ENCODE measurements around the gene NLGN1.
"Not testable (repeated sequence)": the region's sequence is repeated elsewhere in the genome, so short reads cannot be mapped to it uniquely, and the experiment has no call there.

Gene NLGN1

DNA sequence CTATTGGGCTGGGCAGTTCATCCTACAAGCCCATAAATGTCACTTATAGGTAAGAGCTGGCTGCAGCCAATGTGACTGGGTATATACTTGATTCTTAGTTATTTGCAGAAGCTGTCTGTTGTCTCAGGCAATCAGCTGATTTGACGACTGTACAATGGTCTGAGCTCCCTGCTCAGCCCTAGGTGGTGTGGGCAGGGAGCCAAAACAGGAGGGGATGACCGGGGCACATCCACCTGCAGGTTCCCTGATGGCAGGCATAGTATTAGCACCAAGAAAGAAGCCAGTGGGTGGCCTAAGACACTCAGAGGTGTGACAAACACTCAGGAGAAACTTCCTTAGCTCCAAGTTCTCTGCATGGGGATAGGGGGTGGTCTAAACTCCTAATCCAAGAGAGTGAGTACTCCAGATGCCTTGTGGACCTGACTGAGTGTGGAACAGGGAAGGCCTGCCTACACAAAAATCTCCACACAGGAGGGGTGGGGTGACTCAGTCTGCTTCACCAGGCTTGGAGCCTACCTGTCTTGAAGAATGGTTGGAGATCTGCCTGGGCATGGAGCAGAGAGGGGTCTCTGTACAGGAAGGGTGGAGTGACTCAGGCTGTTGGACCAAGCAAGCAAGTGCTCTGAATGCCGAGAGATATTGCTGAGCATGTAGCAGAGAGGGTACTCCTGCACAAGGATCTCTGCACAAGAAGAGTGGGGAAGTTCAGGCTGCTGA, 771.2 kb downstream of the NLGN1 start:
- DNase-seq: no peak
- ATAC-seq: no peak

DNA sequence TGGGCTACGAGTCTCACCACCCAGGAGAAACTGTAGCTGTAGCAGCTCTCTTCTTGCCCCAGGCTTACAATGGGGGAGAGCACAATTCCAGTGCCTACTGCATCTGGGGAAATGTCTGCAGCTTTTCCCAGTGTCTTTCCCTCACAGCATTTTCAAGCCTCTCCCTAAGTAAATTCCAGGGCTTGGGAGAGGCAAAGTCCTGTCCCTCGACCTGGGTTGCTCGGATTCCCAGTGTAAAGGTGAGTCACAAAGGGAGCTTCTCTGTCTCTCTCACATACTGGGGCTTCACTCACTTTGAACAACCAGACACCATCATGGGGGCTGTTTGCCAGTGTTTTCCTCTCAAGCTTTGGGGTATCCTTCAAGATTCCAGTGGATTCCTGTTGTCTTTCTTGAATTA, 772.2 kb downstream of the NLGN1 start:
- DNase-seq (no peak), ATAC-seq (no peak)

DNA sequence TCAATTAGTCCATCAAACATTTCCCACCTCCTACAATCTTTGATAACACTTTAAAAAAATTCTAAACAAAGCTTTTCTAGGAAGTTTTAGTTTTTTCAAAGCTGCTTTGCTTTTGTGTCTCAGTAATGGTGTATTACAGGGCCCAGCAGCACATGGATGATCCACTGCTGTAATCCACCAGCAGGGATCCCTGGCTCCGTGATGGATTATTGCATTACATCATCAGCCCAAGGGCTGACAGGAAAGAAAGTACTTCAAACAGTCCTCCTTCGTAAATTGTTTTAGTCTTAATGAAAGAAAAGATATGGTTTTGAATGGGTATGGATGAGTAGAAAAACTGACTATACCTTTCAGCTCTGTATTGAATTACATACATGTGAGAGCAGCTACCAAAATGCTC, 772.7 kb downstream of the NLGN1 start:
- DNase-seq (no peak), ATAC-seq (no peak)

DNA sequence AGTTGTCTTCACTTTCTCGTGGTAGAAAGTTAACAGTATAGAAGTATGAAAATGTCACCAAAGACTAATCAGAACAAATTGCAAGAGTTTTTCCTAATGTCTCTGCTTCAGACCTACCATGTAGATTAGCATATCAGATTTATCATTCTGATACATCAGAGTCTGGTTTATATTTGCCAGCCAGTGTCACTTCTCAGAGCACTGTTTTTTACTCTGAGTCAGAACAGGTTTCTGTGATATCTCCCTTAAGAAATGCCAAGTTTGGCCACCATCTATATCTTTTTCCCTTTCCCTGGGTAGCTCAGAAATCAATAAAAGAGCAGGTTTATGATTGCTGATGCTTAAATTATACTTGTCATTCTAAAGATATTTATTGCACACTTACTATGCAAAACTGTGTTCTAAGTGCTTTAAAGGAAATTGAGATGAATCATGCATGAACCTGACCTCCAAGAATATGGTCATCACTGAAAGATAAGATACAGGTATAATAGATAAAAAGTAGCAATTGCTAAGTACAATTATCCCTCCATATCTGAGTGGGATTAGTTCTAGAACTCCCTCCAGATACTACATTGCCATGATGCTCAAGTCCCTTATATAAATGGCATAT, 788.9 kb downstream of the NLGN1 start:
- ATAC-seq (no peak), DNase-seq (no peak)

DNA sequence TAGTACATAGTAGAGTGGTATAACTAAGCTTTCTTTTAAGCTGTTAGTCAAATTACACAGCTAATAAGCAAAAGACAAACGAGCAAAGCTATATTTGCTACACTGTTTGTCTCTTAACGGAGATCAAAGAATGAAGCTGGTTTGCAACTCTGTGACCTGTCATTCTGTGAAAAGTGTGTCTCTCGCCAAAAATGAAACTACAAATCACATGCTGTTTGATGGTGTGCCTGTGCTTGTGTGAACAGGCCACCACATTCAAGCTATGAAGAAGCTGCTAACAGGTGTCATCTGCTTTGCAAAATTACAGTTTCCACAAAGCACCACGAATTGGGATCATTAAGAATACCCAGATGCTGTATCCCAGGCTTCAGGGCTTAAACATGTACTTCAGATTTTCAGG, 793.8 kb downstream of the NLGN1 start:
- ATAC-seq (no peak), DNase-seq (no peak)

DNA sequence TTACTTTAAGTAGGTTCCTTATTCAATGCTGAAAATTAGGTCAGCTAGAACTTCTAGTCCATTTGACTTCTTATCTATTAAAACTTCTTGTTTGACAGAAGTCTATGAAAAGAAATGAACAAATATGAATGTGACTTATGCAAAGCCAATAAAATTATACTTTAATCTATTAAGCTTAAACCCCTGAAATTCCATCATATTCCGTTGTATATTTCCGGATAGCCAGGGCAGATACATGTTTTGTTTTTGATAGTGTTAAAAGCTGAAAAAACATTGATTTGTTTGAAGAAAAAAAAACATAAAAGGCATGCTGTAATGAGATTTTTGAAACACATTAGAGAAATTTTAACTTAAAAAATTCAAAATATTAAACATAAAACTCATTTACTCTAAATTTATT, 794.4 kb downstream of the NLGN1 start:
- DNase-seq (no peak), ATAC-seq (no peak)

DNA sequence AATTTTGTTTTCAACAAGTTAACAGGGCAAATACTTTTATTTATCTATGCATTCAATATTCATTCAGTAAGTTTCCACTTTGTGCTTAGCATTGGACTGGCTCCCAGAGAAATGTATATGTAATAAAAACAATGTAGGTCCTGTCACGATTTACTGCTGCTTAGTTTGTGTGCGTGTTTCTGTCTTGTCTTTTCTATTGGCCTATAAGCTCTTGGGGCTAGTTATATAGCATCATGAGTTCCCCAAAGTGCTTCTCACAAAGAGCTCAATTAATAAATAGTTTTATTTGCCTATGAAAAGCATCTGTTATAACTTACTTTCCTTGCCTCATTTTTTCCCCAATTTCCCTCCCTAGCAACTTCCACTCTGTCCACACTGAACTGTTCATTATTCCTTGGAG, 794.9 kb downstream of the NLGN1 start:
- ATAC-seq: no peak
- DNase-seq: no peak

DNA sequence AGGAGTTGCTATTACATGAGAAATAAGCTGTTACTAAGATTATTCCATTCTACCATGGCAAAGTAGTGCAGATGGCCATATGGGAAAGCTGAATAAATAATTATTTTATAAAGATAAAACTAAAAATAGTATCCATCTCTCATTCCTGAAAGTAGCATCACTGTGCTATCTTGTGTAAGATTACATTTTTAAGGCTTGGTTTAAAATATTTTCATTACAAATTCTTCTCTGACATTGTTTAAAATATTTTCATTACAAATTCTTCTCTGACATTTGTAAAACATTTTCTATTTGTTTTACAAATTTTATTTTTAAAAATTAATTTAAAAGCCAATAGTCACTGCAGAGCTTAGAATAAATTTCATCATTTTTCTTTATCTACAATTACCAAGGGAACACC, 796.1 kb downstream of the NLGN1 start:
- no peak for ATAC-seq
- DNase-seq: no peak

DNA sequence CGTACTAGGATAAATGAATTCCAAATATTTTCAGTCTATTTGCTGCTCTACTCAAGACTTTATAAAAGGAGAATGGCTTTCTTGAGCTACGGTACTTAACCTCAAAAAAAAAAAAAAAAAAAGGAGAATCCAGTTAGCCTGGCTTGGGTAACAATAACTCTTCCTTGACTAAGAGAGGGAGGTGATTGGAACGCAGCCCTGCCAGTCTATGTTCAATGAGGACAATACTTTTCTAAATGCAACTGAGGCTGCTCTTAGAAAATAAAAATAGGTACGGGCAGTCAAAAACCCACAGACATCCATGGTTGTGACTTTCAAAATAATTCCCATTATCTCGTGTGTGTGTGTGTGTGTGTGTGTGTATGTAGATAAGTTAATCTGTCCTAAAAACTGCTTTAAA, 799.9 kb downstream of the NLGN1 start:
- DNase-seq (no peak), ATAC-seq (no peak)

DNA sequence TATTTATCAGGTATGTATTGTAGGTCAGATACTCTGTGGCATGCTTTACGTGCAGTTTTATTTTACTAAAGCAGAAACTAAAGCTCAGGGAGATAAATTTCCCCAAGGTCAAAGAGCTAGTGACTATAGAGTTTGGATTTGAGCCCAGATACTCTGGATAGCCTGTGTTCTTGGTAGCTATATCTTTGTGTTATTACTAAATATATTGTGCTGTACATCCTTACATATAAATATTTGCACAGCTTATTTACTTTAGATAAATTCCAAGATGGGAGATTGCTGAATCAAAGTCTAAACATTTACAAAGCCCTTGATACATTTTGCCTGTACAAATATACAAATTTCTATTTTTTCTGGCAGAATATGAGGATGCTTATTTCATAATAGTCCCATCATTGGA, 800.7 kb downstream of the NLGN1 start:
- no peak for ATAC-seq

DNA sequence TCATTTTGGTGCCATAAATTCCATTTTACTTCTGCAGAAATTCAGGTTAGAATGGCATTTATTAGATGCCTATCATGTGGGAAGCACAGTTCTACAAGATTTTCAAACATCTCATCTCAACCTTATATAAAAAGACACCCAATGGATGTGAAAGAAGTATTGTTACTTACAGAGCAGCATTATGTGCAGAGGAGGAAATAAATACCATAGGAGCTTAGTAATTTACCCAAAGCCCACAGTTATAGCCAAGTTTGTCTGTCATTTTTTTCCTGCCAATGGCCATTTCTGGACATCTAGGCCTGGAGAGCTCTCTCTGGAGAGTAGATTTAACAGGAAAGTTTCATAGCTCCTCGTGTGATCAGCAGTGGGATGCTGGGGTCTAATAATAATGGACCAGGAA, 802.2 kb downstream of the NLGN1 start:
- no peak for ATAC-seq
- no peak for DNase-seq

More for the DNA sequence above, 800.7 kb downstream of the NLGN1 start:
- DNase-seq: no peak

DNA sequence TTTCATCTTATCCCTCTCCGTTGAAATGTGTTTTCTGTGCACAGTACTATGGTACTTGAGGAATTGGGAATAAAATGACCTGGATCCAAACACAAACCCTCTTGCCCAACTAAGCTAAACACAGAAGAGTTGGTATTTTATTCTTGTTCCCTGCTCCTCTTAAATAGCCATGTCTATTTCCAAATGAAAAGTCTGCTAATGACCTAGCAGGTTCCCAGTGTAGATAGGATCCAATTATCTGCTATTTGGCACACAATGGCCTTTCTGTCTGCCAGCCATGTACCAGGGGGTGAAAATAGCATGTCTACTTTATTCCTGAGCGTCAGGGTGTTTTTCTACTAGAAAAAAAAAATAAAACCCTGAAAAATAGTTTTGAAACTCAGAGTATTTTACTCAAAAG, 804.6 kb downstream of the NLGN1 start:
- ATAC-seq (no peak), DNase-seq (no peak)

DNA sequence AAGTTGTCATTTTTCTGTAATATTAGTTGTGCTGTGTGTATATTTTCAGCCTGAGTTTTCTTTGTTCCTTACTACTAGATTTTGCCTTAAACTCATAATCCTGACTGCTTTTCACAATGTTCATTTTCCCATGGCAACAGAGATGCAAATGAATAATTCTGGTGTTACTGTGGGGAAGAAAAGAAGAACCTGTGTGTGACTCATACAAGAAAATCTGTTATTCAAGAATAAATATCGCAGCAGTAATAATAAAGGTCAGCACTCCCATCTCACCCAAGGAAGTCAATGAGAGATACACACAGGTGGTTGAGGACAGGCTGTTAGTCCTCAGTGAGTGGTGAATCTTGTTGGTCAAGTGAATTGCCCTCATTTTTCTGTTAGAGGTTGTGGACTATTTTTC, 805.0 kb downstream of the NLGN1 start:
- DNase-seq: no peak
- ATAC-seq: no peak

DNA sequence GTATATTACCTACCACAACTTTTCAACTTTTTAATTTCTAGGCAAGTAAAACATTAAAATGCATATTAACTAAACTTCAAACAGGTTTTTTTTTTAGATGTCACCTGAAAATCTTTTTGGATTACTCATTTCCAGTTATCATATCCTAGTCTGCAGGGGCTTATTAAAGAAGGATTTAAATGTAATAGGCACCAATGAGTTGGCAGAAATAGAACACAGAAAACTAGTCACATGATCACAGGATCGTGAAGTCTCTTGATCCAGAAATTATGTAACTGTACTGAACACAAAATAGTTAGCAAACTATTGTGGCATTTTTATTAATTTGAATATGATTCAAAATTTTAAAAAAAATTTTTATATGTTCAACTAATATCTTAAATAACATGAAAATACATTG, 807.2 kb downstream of the NLGN1 start:
- no peak for DNase-seq
- no peak for ATAC-seq

DNA sequence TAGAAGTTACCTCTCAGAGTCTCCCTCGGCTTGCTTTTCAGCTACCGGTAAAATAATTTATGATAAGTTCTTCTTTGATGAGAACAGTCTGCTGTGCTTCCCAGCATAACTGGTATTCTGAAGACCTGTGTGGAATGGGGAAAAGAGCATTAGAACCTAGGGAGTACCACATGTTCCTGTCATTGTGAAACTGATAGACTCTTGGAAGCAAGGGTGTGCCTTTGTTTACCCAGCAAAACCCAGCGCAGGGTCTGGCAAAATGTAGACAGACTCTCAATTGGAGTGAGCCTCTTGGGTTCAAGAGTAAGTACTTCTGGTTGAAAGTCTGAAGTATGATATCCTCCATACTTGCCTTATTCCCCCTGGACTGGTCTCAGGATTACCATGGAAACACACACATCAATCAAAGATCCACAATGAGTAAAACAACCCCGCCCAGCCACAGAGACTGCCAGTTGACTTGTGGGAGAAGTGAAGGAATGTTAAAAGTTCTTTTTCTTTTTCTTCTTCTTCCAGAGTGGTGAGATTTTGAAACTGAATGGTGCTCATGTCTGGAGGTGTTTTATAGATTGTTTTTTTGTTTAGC, 809.2 kb downstream of the NLGN1 start:
- ATAC-seq (no peak), DNase-seq (no peak)

DNA sequence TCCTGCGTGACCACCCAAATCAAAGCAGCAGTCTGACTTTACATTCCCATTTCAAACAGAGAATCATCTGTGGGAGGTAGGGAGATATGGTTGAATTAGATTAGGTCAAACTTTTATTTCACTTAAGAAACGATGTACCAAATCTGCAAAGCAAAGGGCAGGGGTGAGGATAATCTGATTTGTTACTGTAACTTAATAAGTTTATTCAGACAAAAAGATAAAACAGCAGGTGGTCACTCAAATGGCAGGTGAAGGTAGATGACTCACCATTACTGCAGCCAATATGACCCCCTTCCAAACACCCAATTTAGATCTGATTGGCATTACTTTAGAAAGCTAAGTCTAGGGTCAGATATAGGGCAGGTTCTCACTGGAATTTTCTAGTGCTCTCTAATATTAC, 810.6 kb downstream of the NLGN1 start:
- DNase-seq: no peak
- ATAC-seq: no peak

DNA sequence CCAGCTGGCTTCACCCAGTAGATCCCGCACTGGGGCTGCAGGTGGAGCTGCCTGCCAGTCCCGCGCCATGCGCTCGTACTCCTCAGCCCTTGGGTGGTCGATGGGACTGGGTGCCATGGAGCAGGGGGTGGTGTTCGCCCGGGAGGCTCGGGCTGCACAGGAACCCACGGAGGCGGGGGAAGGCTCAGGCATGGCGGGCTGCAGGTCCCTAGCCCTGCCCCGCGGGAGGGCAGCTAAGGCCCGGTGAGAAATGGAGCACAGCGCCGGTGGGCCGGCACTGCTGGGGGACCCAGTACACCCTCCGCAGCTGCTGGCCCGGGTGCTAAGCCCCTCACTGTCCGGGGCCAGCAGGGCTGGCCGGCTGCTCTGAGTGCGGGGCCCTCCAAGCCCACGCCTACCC, 814.4 kb downstream of the NLGN1 start:
- not testable (repeated sequence) for ATAC-seq

DNA sequence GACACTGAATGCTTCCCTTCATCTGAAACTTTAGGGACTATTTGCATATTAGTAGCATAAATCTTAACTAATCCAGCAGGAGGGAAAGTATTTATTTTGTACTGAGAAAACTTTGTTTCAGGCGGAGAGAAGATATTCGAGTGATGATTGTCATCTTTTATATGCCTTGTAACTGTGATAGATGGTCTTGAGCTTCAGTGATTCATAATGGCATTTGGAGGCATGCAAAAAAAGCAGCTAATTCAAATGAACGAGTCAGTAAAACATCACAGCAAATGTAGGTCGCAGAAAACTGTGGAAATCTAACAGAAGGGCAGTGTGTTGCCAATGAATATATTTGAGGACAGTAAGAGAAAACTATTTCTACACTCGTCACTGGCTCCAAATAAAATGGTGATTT, 817.9 kb downstream of the NLGN1 start:
- ATAC-seq: no peak
- no peak for DNase-seq

More for the DNA sequence above, 814.4 kb downstream of the NLGN1 start:
- DNase-seq: not testable (repeated sequence)

DNA sequence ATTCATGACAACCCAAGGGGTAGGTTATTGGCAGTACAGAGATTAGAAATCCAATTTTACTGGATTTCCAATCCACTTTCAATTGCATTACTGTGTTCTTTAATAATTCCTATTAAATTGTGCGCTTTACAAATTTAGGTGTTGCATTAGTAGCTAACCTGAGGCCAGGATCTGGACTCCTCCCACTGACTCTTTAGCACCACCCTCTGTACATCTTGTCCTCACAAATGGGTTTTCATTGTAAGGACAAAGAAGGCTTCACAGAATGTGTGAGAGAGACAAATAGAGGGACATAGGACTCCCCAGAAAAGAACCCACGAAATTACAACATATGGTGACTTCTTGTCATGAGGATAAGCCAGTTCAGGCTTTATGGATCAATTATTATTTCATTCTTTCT, 818.5 kb downstream of the NLGN1 start:
- DNase-seq (no peak), ATAC-seq (no peak)

DNA sequence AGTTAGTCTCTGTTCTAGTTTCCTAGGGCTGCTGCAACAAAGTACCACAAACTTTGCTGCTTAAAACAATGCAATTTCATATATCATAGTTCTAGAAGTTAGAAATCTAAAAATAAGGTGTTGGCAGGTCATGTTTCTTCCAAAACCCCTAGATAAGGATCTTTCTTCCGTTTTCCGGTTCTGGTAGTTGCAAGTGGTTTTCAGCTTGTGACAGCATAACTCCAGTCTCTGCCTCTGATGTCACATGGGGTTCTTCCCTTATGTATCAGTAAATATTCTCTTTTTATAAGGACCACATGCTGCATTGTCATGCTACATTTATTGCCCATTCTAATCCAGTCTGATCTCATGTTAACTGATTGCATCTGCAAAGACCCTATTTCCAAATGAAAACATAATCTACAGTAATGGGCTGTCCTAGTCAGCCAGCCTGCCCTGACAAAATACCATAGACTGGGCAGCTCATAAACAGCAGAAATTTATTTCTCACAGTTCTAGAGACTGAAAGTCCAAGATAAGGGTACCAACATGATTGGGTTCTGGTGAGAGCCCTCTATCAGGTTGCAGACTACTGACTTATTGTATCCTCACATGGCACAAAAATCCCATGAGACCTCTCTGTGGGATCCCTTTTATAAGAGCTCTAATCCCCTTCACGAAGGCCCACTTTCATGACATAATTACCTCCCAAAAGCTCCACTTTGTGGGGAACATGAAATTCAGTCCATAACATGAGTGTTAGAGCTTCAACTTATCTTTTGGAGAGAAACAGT, 819.6 kb downstream of the NLGN1 start:
- ATAC-seq (no peak), DNase-seq (no peak)

DNA sequence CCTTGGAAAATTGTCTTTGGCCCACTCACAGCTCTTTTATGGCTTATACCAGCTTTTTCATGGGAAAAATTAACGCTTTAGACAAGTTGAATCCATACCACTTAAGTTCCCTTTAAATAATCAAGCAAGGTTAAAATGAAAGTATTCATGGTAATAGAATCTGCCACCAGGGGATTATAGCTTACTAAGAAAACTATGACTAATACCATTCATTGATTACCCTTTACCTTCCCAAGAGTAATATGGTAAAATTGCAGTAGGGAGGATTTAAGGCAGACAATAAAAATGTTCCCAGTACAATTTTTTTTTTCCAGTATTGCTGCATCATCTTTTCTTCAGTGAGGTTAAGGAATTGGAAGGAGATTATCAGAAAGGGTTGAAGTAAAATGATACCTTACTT, 820.5 kb downstream of the NLGN1 start:
- DNase-seq (no peak), ATAC-seq (no peak)

DNA sequence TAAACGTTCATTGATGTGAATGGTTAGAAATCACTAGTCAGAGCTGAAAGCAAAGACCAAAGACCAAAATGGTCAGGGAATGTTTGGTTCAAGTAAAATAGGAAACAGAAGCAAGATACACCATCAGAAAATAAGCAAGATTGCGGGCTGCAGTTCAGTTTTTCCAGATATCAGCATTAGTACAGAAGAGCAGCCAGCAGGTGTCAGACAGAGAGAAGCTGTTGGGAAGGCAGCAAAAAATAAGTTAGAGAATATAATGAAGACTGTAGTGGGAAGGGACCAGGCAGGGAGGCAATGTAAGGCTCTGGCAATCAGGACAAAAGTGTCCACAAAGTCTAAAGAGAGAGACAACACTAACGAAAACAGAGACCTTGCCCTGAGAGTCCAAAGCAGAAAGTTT, 822.2 kb downstream of the NLGN1 start:
- no peak for DNase-seq
- no peak for ATAC-seq
